ENCODE measurements around the gene ZNF160. TPM values are rescaled to one million over a fixed set of nuclear protein-coding genes. Genes with fewer than 3 reads are reported as not detected.
"Not testable (repeated sequence)": the region's sequence is repeated elsewhere in the genome, so short reads cannot be mapped to it uniquely, and the experiment has no call there.

Gene ZNF160
- total RNA-seq, 1 donor from 2014 or later = 30.2 TPM

GRCh38 chr19:53096982-53097690 is 6.1 kb downstream of the ZNF160 start:
- H3K4me3 Mint-ChIP-seq (ENCODE audit: unreplicated experiment) = not testable (repeated sequence)

DNA sequence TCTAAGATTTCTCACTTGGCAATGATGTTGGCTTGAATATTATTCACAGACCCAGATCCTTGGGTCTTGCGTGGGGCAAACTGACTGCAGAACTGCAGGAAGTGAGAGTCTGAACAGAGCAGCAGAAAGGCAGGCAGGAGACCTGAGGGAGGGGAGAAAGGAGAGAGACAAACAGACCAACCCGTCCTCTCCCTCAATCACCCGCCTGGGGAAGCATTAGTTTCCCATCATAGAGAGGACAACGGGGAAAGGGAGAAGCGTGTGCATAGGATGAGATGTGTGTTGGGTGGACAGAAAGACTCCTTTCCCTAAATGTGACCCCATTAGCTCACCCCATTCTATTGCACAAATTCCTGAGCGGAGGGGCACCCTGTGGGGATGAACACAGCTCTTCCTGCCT is 6.6 kb downstream of the ZNF160 start:
- not testable (repeated sequence) for H3K9me3 Mint-ChIP-seq (ENCODE audit: unreplicated experiment); FAIRE-seq; H3K27ac ChIP-seq (ENCODE audit: low read depth, low read length); H3K4me1 ChIP-seq (ENCODE audit: insufficient read depth, low read length); H3K27ac Mint-ChIP-seq (ENCODE audit: unreplicated experiment); H3K27me3 Mint-ChIP-seq (ENCODE audit: low read depth, unreplicated experiment); H4K20me1 ChIP-seq (ENCODE audit: insufficient read depth, low read length); H3K4me2 ChIP-seq (ENCODE audit: low read length); H3K36me3 ChIP-seq (ENCODE audit: insufficient read depth, low read length); H3K27me3 ChIP-seq (ENCODE audit: insufficient read depth, low read length); H3K4me1 Mint-ChIP-seq (ENCODE audit: low read depth, unreplicated experiment); H3K4me3 Mint-ChIP-seq (ENCODE audit: unreplicated experiment); H3K9me3 ChIP-seq (ENCODE audit: insufficient read depth, low read depth, low read length); H3K9ac ChIP-seq (ENCODE audit: low read length); DNase-seq (ENCODE audit: low read depth); H3K4me3 ChIP-seq (ENCODE audit: insufficient read depth, low read depth, low read length); H2AFZ ChIP-seq (ENCODE audit: low read depth, low read length)
- H3K36me3 Mint-ChIP-seq (ENCODE audit: low read depth, unreplicated experiment) = peaks cover 33% of the 10 kb centered on the region
- H3K79me2 ChIP-seq (ENCODE audit: insufficient read depth, low read length) = peaks cover 45% of the 10 kb centered on the region

More at GRCh38 chr19:53096982-53097690, 6.1 kb downstream of the ZNF160 start:
- not testable (repeated sequence) for H3K4me1 Mint-ChIP-seq (ENCODE audit: low read depth, unreplicated experiment); H3K4me2 ChIP-seq (ENCODE audit: low read length); H3K27ac Mint-ChIP-seq (ENCODE audit: unreplicated experiment); H3K9me3 Mint-ChIP-seq (ENCODE audit: unreplicated experiment); H3K9ac ChIP-seq (ENCODE audit: low read length); DNase-seq (ENCODE audit: low read depth); H2AFZ ChIP-seq (ENCODE audit: low read depth, low read length); H3K27me3 Mint-ChIP-seq (ENCODE audit: low read depth, unreplicated experiment); H3K27ac ChIP-seq (ENCODE audit: low read depth, low read length); H3K27me3 ChIP-seq (ENCODE audit: insufficient read depth, low read length); FAIRE-seq; H3K4me1 ChIP-seq (ENCODE audit: insufficient read depth, low read length); H3K36me3 ChIP-seq (ENCODE audit: insufficient read depth, low read length); H3K4me3 ChIP-seq (ENCODE audit: insufficient read depth, low read depth, low read length); H3K9me3 ChIP-seq (ENCODE audit: insufficient read depth, low read depth, low read length)
- H3K36me3 Mint-ChIP-seq (ENCODE audit: low read depth, unreplicated experiment) = peaks cover 33% of the 10 kb centered on the region
- Histone ChIP-seq H4K20me1 (ENCODE audit: insufficient read depth, low read length) (peaks cover 11% of the 10 kb centered on the region), H3K79me2 (ENCODE audit: insufficient read depth, low read length) (peaks cover 50% of the 10 kb centered on the region)

DNA sequence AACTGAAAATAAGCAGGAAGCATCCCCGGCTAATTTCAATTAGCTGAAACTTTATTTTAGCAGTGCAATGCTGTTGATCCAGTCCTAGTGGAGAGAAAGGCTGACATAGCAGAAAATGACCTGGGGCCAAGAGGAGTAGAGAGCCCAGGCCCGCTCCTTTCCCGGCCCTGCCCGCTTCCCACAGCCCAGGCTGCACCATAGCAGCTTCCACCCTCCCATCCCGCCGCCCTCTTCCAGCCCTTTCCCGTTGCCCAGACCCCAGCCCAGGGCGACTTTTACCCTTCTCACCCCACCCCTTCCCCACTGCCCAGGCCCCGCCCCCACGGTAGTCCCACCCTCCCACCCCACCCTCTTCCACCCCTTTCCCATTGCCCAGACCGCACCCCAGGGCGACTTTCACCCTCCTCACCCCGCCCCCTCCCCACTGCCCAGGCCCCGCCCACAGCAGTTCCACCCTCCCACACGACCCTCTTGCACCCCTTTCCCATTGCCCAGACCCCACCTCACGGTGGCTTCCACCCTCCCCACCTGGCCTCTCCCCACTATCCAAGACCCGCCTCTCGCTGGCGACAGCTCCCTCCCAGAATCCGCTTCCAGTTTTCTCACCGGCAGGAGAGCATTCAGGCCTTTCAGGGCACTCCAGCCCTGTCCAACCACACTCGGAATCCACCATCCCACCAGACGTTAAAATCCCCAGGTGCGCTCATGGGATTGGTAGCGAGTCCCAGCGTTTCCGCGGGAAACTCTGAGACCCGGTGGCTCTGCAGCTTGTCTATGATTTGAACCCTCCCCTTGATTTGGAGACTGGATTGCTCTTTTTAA is 8.3 kb downstream of the ZNF160 start:
- Mint-ChIP-seq H3K36me3 (ENCODE audit: low read depth, unreplicated experiment) (peaks cover 40% of the 10 kb centered on the region), H3K27me3 (ENCODE audit: low read depth, unreplicated experiment) (no peaks in the 10 kb centered on the region), H3K4me3 (ENCODE audit: unreplicated experiment) (no peak overlapping the region), H3K4me1 (ENCODE audit: low read depth, unreplicated experiment) (peaks cover 4% of the 10 kb centered on the region), H3K9me3 (ENCODE audit: unreplicated experiment) (no peaks in the 10 kb centered on the region), H3K27ac (ENCODE audit: unreplicated experiment) (no peak overlapping the region)
- Histone ChIP-seq H3K9me3 (ENCODE audit: insufficient read depth, low read depth, low read length) (no peaks in the 10 kb centered on the region), H3K27ac (ENCODE audit: low read depth, low read length) (no peak overlapping the region), H3K4me3 (ENCODE audit: insufficient read depth, low read depth, low read length) (no peak overlapping the region), H3K27me3 (ENCODE audit: insufficient read depth, low read length) (no peaks in the 10 kb centered on the region), H4K20me1 (ENCODE audit: insufficient read depth, low read length) (peaks cover 8% of the 10 kb centered on the region), H2AFZ (ENCODE audit: low read depth, low read length) (no peak overlapping the region), H3K79me2 (ENCODE audit: insufficient read depth, low read length) (peaks cover 32% of the 10 kb centered on the region), H3K9ac (ENCODE audit: low read length) (no peak overlapping the region), H3K4me2 (ENCODE audit: low read length) (no peak overlapping the region), H3K36me3 (ENCODE audit: insufficient read depth, low read length) (peaks cover 7% of the 10 kb centered on the region), H3K4me1 (ENCODE audit: insufficient read depth, low read length) (no peaks in the 10 kb centered on the region)
- TF ChIP-seq, protein P1, sequence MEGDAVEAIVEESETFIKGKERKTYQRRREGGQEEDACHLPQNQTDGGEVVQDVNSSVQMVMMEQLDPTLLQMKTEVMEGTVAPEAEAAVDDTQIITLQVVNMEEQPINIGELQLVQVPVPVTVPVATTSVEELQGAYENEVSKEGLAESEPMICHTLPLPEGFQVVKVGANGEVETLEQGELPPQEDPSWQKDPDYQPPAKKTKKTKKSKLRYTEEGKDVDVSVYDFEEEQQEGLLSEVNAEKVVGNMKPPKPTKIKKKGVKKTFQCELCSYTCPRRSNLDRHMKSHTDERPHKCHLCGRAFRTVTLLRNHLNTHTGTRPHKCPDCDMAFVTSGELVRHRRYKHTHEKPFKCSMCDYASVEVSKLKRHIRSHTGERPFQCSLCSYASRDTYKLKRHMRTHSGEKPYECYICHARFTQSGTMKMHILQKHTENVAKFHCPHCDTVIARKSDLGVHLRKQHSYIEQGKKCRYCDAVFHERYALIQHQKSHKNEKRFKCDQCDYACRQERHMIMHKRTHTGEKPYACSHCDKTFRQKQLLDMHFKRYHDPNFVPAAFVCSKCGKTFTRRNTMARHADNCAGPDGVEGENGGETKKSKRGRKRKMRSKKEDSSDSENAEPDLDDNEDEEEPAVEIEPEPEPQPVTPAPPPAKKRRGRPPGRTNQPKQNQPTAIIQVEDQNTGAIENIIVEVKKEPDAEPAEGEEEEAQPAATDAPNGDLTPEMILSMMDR (IDR thresholded peaks at IDR 0.05; ENCODE audit: insufficient read depth, low read depth, low read length) = no peak
- TF ChIP-seq EZH2 (IDR thresholded peaks at IDR 0.05; ENCODE audit: insufficient read depth, low read length) = no peak
- FAIRE-seq = no peak
- no peak for DNase-seq (ENCODE audit: low read depth)

Data from astrocyte (in vitro differentiated cells and primary cell).